CD14-positive monocyte (primary cell): ENCODE measurements around the gene CLDN19. TPM values are rescaled to one million over a fixed set of nuclear protein-coding genes. Genes with fewer than 3 reads are reported as not detected.

Experiments used
- DNase-seq, 3 donors: peaks; one replicate each; pipeline ENCODE4 v3.0.0-alpha.2; 2011 to 2022
- H2AFZ ChIP-seq: 2 replicates; pipeline ENCODE4 v1.6.0; 2012; ENCODE audit warnings: mild to moderate bottlenecking, low read depth, low read length, inconsistent platforms; ENCODE audit not compliant: insufficient read depth, poor library complexity, severe bottlenecking
- H3K27ac ChIP-seq, 2 donors: 1 replicate in 1 of 2; 2 replicates in 1 of 2; pipeline ENCODE4 v1.5.1; 2012 to 2013; ENCODE audit warnings: low read length in 2 of 2, control low read depth in 1 of 2, inconsistent platforms in 1 of 2, low read depth in 1 of 2, mild to moderate bottlenecking in 1 of 2
- H3K27me3 ChIP-seq, 2 donors: one replicate each; pipeline versions ENCODE4 v1.6.0 to v1.6.1; 2011 to 2013; ENCODE audit warnings: low read length in 2 of 2; ENCODE audit not compliant: control insufficient read depth in 2 of 2, insufficient read depth in 2 of 2
- H3K36me3 ChIP-seq, 2 donors: replicated peaks in 1 of 2; 1 replicate in 1 of 2; 2 replicates in 1 of 2; pipeline versions ENCODE4 v1.5.1 to v1.6.1; 2012 to 2013; ENCODE audit warnings: low read length in 2 of 2, control low read depth in 1 of 2, inconsistent platforms in 1 of 2, mild to moderate bottlenecking in 1 of 2; ENCODE audit not compliant: insufficient read depth in 2 of 2, control insufficient read depth in 1 of 2
- H3K4me1 ChIP-seq, 2 donors: 1 replicate in 1 of 2; 2 replicates in 1 of 2; pipeline versions ENCODE4 v1.5.1 to v1.6.1; 2012 to 2013; ENCODE audit warnings: low read length in 2 of 2, control low read depth in 1 of 2, inconsistent platforms in 1 of 2, mild to moderate bottlenecking in 1 of 2, moderate library complexity in 1 of 2; ENCODE audit not compliant: insufficient read depth in 2 of 2, control insufficient read depth in 1 of 2
- H3K4me2 ChIP-seq: replicated peaks from 2 replicates; pipeline ENCODE3; 2012; ENCODE audit warnings: low read length, moderate library complexity, mild to moderate bottlenecking; ENCODE audit not compliant: poor library complexity, severe bottlenecking; ENCODE audit errors: extremely low read depth
- H3K4me3 ChIP-seq, 3 experiments: fragments of 200-600 bp in 1 of 3; sonication (generic) in 1 of 3; replicated peaks in 1 of 3; 1 replicate in 2 of 3; 2 replicates in 1 of 3; pipeline ENCODE4 v1.5.1; 2011 to 2013; ENCODE audit warnings: low read length in 3 of 3, mild to moderate bottlenecking in 3 of 3, control low read depth in 2 of 3, low read depth in 2 of 3, inconsistent platforms in 1 of 3, moderate library complexity in 1 of 3
- H3K79me2 ChIP-seq: 2 replicates; pipeline ENCODE4 v1.6.0; 2012; ENCODE audit warnings: mild to moderate bottlenecking, control low read depth, inconsistent platforms, low read length, moderate library complexity; ENCODE audit not compliant: insufficient read depth
- H3K9ac ChIP-seq: 2 replicates; pipeline ENCODE4 v1.6.0; 2017; ENCODE audit warnings: low read length, mild to moderate bottlenecking; ENCODE audit not compliant: insufficient read depth, poor library complexity, severe bottlenecking
- H3K9me3 ChIP-seq, 2 donors: replicated peaks in 1 of 2; 1 replicate in 1 of 2; 2 replicates in 1 of 2; pipeline versions ENCODE4 v1.5.1 to v1.6.1; 2012 to 2013; ENCODE audit warnings: low read length in 2 of 2, control low read depth in 1 of 2; ENCODE audit not compliant: control insufficient read depth in 1 of 2, insufficient read depth in 1 of 2
- H4K20me1 ChIP-seq: 2 replicates; pipeline ENCODE4 v1.6.0; 2012; ENCODE audit warnings: mild to moderate bottlenecking, low read length, control low read depth, moderate library complexity; ENCODE audit not compliant: insufficient read depth
- H3K27ac Mint-ChIP-seq, 7 donors: one replicate each; pipeline ENCODE4 v1.8.0; 2020; ENCODE audit warnings: mild to moderate bottlenecking in 7 of 7, mixed read lengths in 7 of 7, moderate library complexity in 6 of 7, inconsistent platforms in 2 of 7
- H3K27me3 Mint-ChIP-seq, 3 donors: one replicate each; pipeline ENCODE4 v1.8.0; 2021 to 2022; ENCODE audit warnings: low read depth in 3 of 3, mild to moderate bottlenecking in 3 of 3, mixed read lengths in 3 of 3, moderate library complexity in 3 of 3, inconsistent platforms in 1 of 3
- H3K36me3 Mint-ChIP-seq, 2 donors: one replicate each; pipeline ENCODE4 v1.8.0; 2020; ENCODE audit warnings: mixed read lengths in 2 of 2, inconsistent platforms in 1 of 2, mild to moderate bottlenecking in 1 of 2
- H3K4me1 Mint-ChIP-seq: one replicate; pipeline ENCODE4 v1.8.0; 2020; ENCODE audit warnings: mild to moderate bottlenecking, mixed read lengths
- H3K4me3 Mint-ChIP-seq, 2 donors: one replicate each; pipeline ENCODE4 v1.8.0; 2020; ENCODE audit warnings: mild to moderate bottlenecking in 2 of 2, mixed read lengths in 2 of 2, moderate library complexity in 1 of 2
- H3K9me3 Mint-ChIP-seq, 7 donors: one replicate each; pipeline ENCODE4 v1.8.0; 2020 to 2022; ENCODE audit warnings: mixed read lengths in 7 of 7, mild to moderate bottlenecking in 6 of 7, moderate library complexity in 6 of 7, inconsistent platforms in 2 of 7
- CTCF ChIP-seq: fragments of 200-600 bp; IDR thresholded peaks from one replicate; pipeline ENCODE4 v1.8.0; 2022; ENCODE audit warnings: antibody characterized with exemption, mild to moderate bottlenecking
- WGBS: methylation state at CpG from one replicate; pipeline ENCODE4 v1.1.5; 2013; ENCODE audit warnings: missing lambda C conversion rate; ENCODE audit not compliant: insufficient coverage; 5-methylcytosine and 5-hydroxymethylcytosine counted together
- intact Hi-C, 2 donors: fragments of 100-400 bp; cut with micrococcal nuclease; formaldehyde crosslinking; loops; one replicate each; pipeline versions ENCODE4 v1.15.0 to v1.15.1; 2023
- polyA plus RNA-seq, 3 donors: library from polyadenylated mRNA; depleted of rRNA in 1 of 3; unstranded in 2 of 3; stranded (reverse) in 1 of 3; fragments of 300-500 nt in 2 of 3; fragments of >200 nt in 1 of 3; fragmentation: Illumina TruSeq in 2 of 3; gene quantifications; 1 replicate in 2 of 3; 2 replicates in 1 of 3; pipeline ENCODE4 v1.2.3, GENCODE V29; 2012 to 2021

CLDN19 gene
- polyA plus RNA-seq, 3 donors, result not detected

- Mint-ChIP-seq H3K27ac (no peak overlapping the region), H3K36me3 (peaks cover 72 to 79% of the 10 kb centered on the region in 2 donors), H3K4me1 (peaks cover 6% of the 10 kb centered on the region), H3K27me3 (peaks cover 9 to 13% (median 11%) of the 10 kb centered on the region in 3 donors), H3K9me3 (peaks cover 0 to 3% (median 0%) of the 10 kb centered on the region in 7 donors), H3K4me3 (no peak overlapping the region)
- no peak overlapping the region for H3K9ac ChIP-seq
- H3K36me3 ChIP-seq, result peaks cover 42 to 71% of the 10 kb centered on the region in 2 donors
- no peaks in the 10 kb centered on the region for H4K20me1 ChIP-seq
- intact Hi-C loops, result loop anchor here in 1 of 2 donors (5.0 kb wide), 1 partner anchor 132 kb away; no protein-coding TSS in a partner anchor
- H3K27me3 ChIP-seq, result peaks cover 0 to 11% of the 10 kb centered on the region in 2 donors
- DNase-seq, result no peak
- H3K79me2 ChIP-seq, result no peaks in the 10 kb centered on the region
- H3K9me3 ChIP-seq, result no peaks in the 10 kb centered on the region
- no peak overlapping the region for H3K27ac ChIP-seq
- H3K4me1 ChIP-seq, result peaks cover 6% of the 10 kb centered on the region in 2 donors
- H2AFZ ChIP-seq, result no peak overlapping the region
- no peak overlapping the region for H3K4me3 ChIP-seq
- no CpG with 5 or more reads among the region's 1 CpG for WGBS
- no peak for TF ChIP-seq CTCF
- H3K4me2 ChIP-seq, result no peak overlapping the region
Measured at GRCh38 chr1:42780176-42780575, 40.1 kb upstream of the CLDN19 start.

- Mint-ChIP-seq H3K27me3 (peaks cover 6 to 8% (median 7%) of the 10 kb centered on the region in 3 donors), H3K27ac (no peak overlapping the region), H3K4me3 (no peak overlapping the region), H3K36me3 (peaks cover 76 to 83% of the 10 kb centered on the region in 2 donors), H3K4me1 (peaks cover 3% of the 10 kb centered on the region), H3K9me3 (peaks cover 0 to 3% (median 0%) of the 10 kb centered on the region in 7 donors)
- no peak for DNase-seq
- Histone ChIP-seq H3K4me1 (peaks cover 1 to 2% of the 10 kb centered on the region in 2 donors), H3K79me2 (no peaks in the 10 kb centered on the region), H3K9me3 (no peaks in the 10 kb centered on the region), H3K36me3 (peaks cover 47 to 76% of the 10 kb centered on the region in 2 donors), H3K27ac (no peak overlapping the region), H3K4me3 (no peak overlapping the region), H3K4me2 (no peak overlapping the region), H3K27me3 (peaks cover 0 to 6% of the 10 kb centered on the region in 2 donors), H4K20me1 (no peaks in the 10 kb centered on the region), H3K9ac (no peak overlapping the region), H2AFZ (no peak overlapping the region)
- 80% methylated on average over 1 of the region's 2 CpGs for WGBS
- intact Hi-C loops, result loop anchor here in 1 of 2 donors (5.0 kb wide), 2 partner anchors 133 to 293 kb away; no protein-coding TSS in a partner anchor
- TF ChIP-seq CTCF, result no peak
Measured at GRCh38 chr1:42779725-42780124, 39.7 kb upstream of the CLDN19 start.
